ENCODE data around the gene HPGDS.

GRCh38 chr4:94305466-94306225 lies 37.0 kb downstream of the HPGDS start:
- TF ChIP-seq CTCF (conservative IDR thresholded peaks at IDR 0.05 in 1 of 2, IDR thresholded peaks at IDR 0.05 in 1 of 2; ENCODE audit: extremely low read depth in 1 of 2, insufficient read depth in 1 of 2, low read depth in 1 of 2, low read length in 2 of 2) (no peak), EZH2 (IDR thresholded peaks at IDR 0.05; ENCODE audit: borderline replicate concordance, low read length) (no peak)

Data from mammary epithelial cell (primary cell).